KMS-11 (cell line): ENCODE results near the gene FBXO31.

ENCODE experiments used
- H2AFZ ChIP-seq: fragments of 200-600 bp; sonication (generic); 2 replicates; pipeline ENCODE4 v1.6.1; 2016; ENCODE audit warnings: antibody characterized with exemption, mixed run types, low read depth
- H3K27ac ChIP-seq: fragments of 200-600 bp; sonication (generic); 2 replicates; pipeline ENCODE4 v1.6.1; 2016; ENCODE audit warnings: mild to moderate bottlenecking, mixed run types
- H3K27me3 ChIP-seq: fragments of 200-600 bp; sonication (generic); 2 replicates; pipeline ENCODE4 v1.6.1; 2017; ENCODE audit warnings: mild to moderate bottlenecking, low read depth, mixed run types, moderate library complexity; ENCODE audit not compliant: insufficient read depth
- H3K36me3 ChIP-seq: fragments of 200-600 bp; sonication (generic); 2 replicates; pipeline ENCODE4 v1.6.1; 2017; ENCODE audit warnings: mild to moderate bottlenecking, mixed run types; ENCODE audit not compliant: insufficient read depth
- H3K4me1 ChIP-seq: fragments of 200-600 bp; sonication (generic); 2 replicates; pipeline ENCODE4 v1.6.1; 2016; ENCODE audit warnings: mild to moderate bottlenecking, low read depth, mixed run types; ENCODE audit not compliant: poor library complexity, severe bottlenecking
- H3K4me2 ChIP-seq: fragments of 200-600 bp; sonication (generic); 2 replicates; pipeline ENCODE4 v1.7.0; 2016; ENCODE audit warnings: mild to moderate bottlenecking, mixed run types
- H3K4me3 ChIP-seq: fragments of 200-600 bp; sonication (generic); IDR thresholded peaks from 2 replicates; pipeline ENCODE4 v1.6.1; 2017; ENCODE audit warnings: low read depth, low read length, mixed read lengths; ENCODE audit not compliant: insufficient read depth
- H3K79me2 ChIP-seq: fragments of 200-600 bp; sonication (generic); 2 replicates; pipeline ENCODE4 v1.6.1; 2016; ENCODE audit warnings: low read depth, mixed run types; ENCODE audit not compliant: insufficient read depth
- H3K9ac ChIP-seq: fragments of 200-600 bp; sonication (generic); 2 replicates; pipeline ENCODE4 v1.6.1; 2016; ENCODE audit warnings: mild to moderate bottlenecking, mixed run types
- H4K20me1 ChIP-seq: fragments of 200-600 bp; sonication (generic); 2 replicates; pipeline ENCODE4 v1.6.1; 2016; ENCODE audit warnings: mild to moderate bottlenecking, mixed run types; ENCODE audit not compliant: insufficient read depth
- TF ChIP-seq, protein P1 (sequence below): fragments of 200-600 bp; sonication (generic); conservative IDR thresholded peaks from 2 replicates; pipeline ENCODE4 v1.6.1; 2017; ENCODE audit warnings: low read depth, mild to moderate bottlenecking, antibody characterized with exemption, low read length, moderate library complexity, mixed read lengths

The FBXO31 gene

GRCh38 chr16:87425941-87426340 lies 42.4 kb upstream of the FBXO31 start:
- Histone ChIP-seq H3K79me2 (no peaks in the 10 kb centered on the region), H3K4me3 (no peak overlapping the region), H3K4me1 (no peaks in the 10 kb centered on the region), H2AFZ (no peak overlapping the region), H4K20me1 (no peaks in the 10 kb centered on the region), H3K27ac (no peak overlapping the region), H3K9ac (no peak overlapping the region), H3K4me2 (no peak overlapping the region), H3K27me3 (no peaks in the 10 kb centered on the region), H3K36me3 (no peaks in the 10 kb centered on the region)
- TF ChIP-seq, protein P1, sequence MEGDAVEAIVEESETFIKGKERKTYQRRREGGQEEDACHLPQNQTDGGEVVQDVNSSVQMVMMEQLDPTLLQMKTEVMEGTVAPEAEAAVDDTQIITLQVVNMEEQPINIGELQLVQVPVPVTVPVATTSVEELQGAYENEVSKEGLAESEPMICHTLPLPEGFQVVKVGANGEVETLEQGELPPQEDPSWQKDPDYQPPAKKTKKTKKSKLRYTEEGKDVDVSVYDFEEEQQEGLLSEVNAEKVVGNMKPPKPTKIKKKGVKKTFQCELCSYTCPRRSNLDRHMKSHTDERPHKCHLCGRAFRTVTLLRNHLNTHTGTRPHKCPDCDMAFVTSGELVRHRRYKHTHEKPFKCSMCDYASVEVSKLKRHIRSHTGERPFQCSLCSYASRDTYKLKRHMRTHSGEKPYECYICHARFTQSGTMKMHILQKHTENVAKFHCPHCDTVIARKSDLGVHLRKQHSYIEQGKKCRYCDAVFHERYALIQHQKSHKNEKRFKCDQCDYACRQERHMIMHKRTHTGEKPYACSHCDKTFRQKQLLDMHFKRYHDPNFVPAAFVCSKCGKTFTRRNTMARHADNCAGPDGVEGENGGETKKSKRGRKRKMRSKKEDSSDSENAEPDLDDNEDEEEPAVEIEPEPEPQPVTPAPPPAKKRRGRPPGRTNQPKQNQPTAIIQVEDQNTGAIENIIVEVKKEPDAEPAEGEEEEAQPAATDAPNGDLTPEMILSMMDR = no peak

- Histone ChIP-seq H3K36me3 (no peaks in the 10 kb centered on the region), H3K27ac (no peak overlapping the region), H3K4me3 (no peak overlapping the region), H2AFZ (no peak overlapping the region), H3K27me3 (no peaks in the 10 kb centered on the region), H3K4me1 (no peaks in the 10 kb centered on the region), H3K79me2 (no peaks in the 10 kb centered on the region), H3K4me2 (no peak overlapping the region), H3K9ac (no peak overlapping the region), H4K20me1 (no peaks in the 10 kb centered on the region)
- TF ChIP-seq, protein P1 = no peak
These were observed 40.7 kb upstream of the FBXO31 start for GRCh38 chr16:87424266-87424665.

- no peak overlapping the region for H3K9ac ChIP-seq
- no peaks in the 10 kb centered on the region for H3K27me3 ChIP-seq
- TF ChIP-seq, protein P1 = no peak
- no peaks in the 10 kb centered on the region for H3K4me1 ChIP-seq
- no peaks in the 10 kb centered on the region for H3K79me2 ChIP-seq
- H2AFZ ChIP-seq = no peak overlapping the region
- H3K4me2 ChIP-seq = no peak overlapping the region
- no peak overlapping the region for H3K27ac ChIP-seq
- H4K20me1 ChIP-seq = no peaks in the 10 kb centered on the region
- H3K36me3 ChIP-seq = no peaks in the 10 kb centered on the region
- H3K4me3 ChIP-seq = no peak overlapping the region
These were observed 39.9 kb upstream of the FBXO31 start for GRCh38 chr16:87423429-87423828.

GRCh38 chr16:87422106-87422505 lies 38.5 kb upstream of the FBXO31 start:
- TF ChIP-seq, protein P1 = no peak
- Histone ChIP-seq H3K4me1 (no peaks in the 10 kb centered on the region), H3K79me2 (no peaks in the 10 kb centered on the region), H3K36me3 (no peaks in the 10 kb centered on the region; the same call in 1 of the 2 replicates), H3K27me3 (no peaks in the 10 kb centered on the region), H3K4me3 (no peak overlapping the region), H3K4me2 (no peak overlapping the region), H4K20me1 (no peaks in the 10 kb centered on the region), H2AFZ (no peak overlapping the region), H3K9ac (no peak overlapping the region), H3K27ac (no peak overlapping the region)
